ENCODE results near the gene TRMT61A.

The TRMT61A gene

GRCh38 chr14:103561381-103562178, 32.6 kb downstream of the TRMT61A start:
- DNase-seq, result no peak

GRCh38 chr14:103562179-103562428, 33.1 kb downstream of the TRMT61A start:
- no peak for DNase-seq

GRCh38 chr14:103562429-103563225, 33.6 kb downstream of the TRMT61A start, which contains the start of the genes BAG5 and COA8:
Gene BAG5 (minus strand): TSS chr14:103562657. CDS start chr14:103561164, 1,493 bp downstream.
Gene COA8 (plus strand): TSS chr14:103562960. CDS start chr14:103563002, 42 bp downstream.
- peak in 55 of 56 donors; percentile 14 to 97 (median 85) for DNase-seq

- DNase-seq, result no peak
Measured at GRCh38 chr14:103563226-103563620, 34.2 kb downstream of the TRMT61A start.

- DNase-seq, result no peak
Measured at GRCh38 chr14:103563844-103564505, 35.0 kb downstream of the TRMT61A start.

GRCh38 chr14:103568952-103569351, 40.0 kb downstream of the TRMT61A start:
- no peak for DNase-seq

GRCh38 chr14:103569408-103569807, 40.4 kb downstream of the TRMT61A start:
- no peak for DNase-seq

- no peak for DNase-seq
Measured at GRCh38 chr14:103574104-103574503, 45.1 kb downstream of the TRMT61A start.

- DNase-seq, result no peak
Measured at GRCh38 chr14:103574707-103575285, 45.8 kb downstream of the TRMT61A start.

- DNase-seq, result peak in 51 of 56 donors; percentile 7 to 87 (median 59)
Measured at GRCh38 chr14:103576371-103577024, 47.5 kb downstream of the TRMT61A start.

- DNase-seq, result peak in 1 of 56 donors; percentile 5
Measured at GRCh38 chr14:103578401-103579075, 49.5 kb downstream of the TRMT61A start.

- DNase-seq, result no peak
Measured at GRCh38 chr14:103581206-103581605, 52.2 kb downstream of the TRMT61A start.

GRCh38 chr14:103581954-103582703, 53.1 kb downstream of the TRMT61A start:
- no peak for DNase-seq

GRCh38 chr14:103584326-103584915, 55.4 kb downstream of the TRMT61A start:
- DNase-seq, result no peak

Measured in nucleus accumbens (tissue), 56 donors.